ENCODE measurements around the gene VPS37C.
"Not testable (repeated sequence)": the region's sequence is repeated elsewhere in the genome, so short reads cannot be mapped to it uniquely, and the experiment has no call there.

Gene VPS37C

GRCh38 chr11:61114913-61115312 lies 46.3 kb downstream of the VPS37C start:
- no peak for DNase-seq

GRCh38 chr11:61113201-61113600 lies 48.0 kb downstream of the VPS37C start:
- DNase-seq, result no peak

- DNase-seq, result no peak
Measured at GRCh38 chr11:61112575-61112974, 48.7 kb downstream of the VPS37C start.

GRCh38 chr11:61111786-61112517 lies 49.3 kb downstream of the VPS37C start:
- DNase-seq, result no peak

GRCh38 chr11:61111050-61111435 lies 50.2 kb downstream of the VPS37C start:
- DNase-seq, result no peak

GRCh38 chr11:61110255-61111049 lies 50.8 kb downstream of the VPS37C start:
- DNase-seq, result no peak

GRCh38 chr11:61109671-61110070 lies 51.6 kb downstream of the VPS37C start:
- no peak for DNase-seq

GRCh38 chr11:61108847-61109585 lies 52.2 kb downstream of the VPS37C start:
- DNase-seq, result no peak

- DNase-seq, result no peak
Measured at GRCh38 chr11:61107888-61108287, 53.3 kb downstream of the VPS37C start.

- no peak for DNase-seq
Measured at GRCh38 chr11:61106894-61107470, 54.2 kb downstream of the VPS37C start.

GRCh38 chr11:61106296-61106695 lies 54.9 kb downstream of the VPS37C start:
- no peak for DNase-seq

- DNase-seq, result no peak
Measured at GRCh38 chr11:61104963-61105362, 56.3 kb downstream of the VPS37C start.

GRCh38 chr11:61103851-61104423 lies 57.3 kb downstream of the VPS37C start:
- no peak for DNase-seq

GRCh38 chr11:61102667-61103571 lies 58.3 kb downstream of the VPS37C start:
- DNase-seq, result no peak

- no peak for DNase-seq
Measured at GRCh38 chr11:61098778-61099177, 62.4 kb downstream of the VPS37C start.

GRCh38 chr11:61098261-61098660 lies 63.0 kb downstream of the VPS37C start:
- DNase-seq, result not testable (repeated sequence)

- DNase-seq, result no peak
Measured at GRCh38 chr11:61095021-61095420, 66.2 kb downstream of the VPS37C start.

GRCh38 chr11:61094167-61094566 lies 67.1 kb downstream of the VPS37C start:
- DNase-seq, result not testable (repeated sequence)

- DNase-seq, result no peak
Measured at GRCh38 chr11:61092908-61093763, 68.1 kb downstream of the VPS37C start.

GRCh38 chr11:61092280-61092766 lies 68.9 kb downstream of the VPS37C start:
- DNase-seq, result no peak
